H9 (cell line): Measurements from ENCODE around the gene P3H2. TPM values are rescaled to one million over a fixed set of nuclear protein-coding genes. Genes with fewer than 3 reads are reported as not detected.

Experiments
- DNase-seq: peaks from one replicate; pipeline ENCODE4 v3.0.0-alpha.2; 2017
- H2AFZ ChIP-seq: one replicate; pipeline ENCODE4 v1.6.1; 2013; ENCODE audit warnings: mild to moderate bottlenecking, low read length, control low read depth, moderate library complexity
- H2AK5ac ChIP-seq: 2 replicates; pipeline ENCODE4 v1.6.1; 2013; ENCODE audit warnings: low read length, control low read depth, mixed read lengths; ENCODE audit not compliant: insufficient read length
- H2BK120ac ChIP-seq: one replicate; pipeline ENCODE4 v1.6.1; 2013; ENCODE audit warnings: low read depth, mild to moderate bottlenecking, low read length, control low read depth, inconsistent platforms; ENCODE audit not compliant: poor library complexity, severe bottlenecking
- H2BK12ac ChIP-seq: 2 replicates; pipeline ENCODE4 v1.6.1; 2013; ENCODE audit warnings: low read length, control low read depth, mixed read lengths, low read depth; ENCODE audit not compliant: insufficient read length
- H2BK15ac ChIP-seq: 2 replicates; pipeline ENCODE4 v1.6.1; 2013; ENCODE audit warnings: low read depth, low read length, control low read depth
- H2BK20ac ChIP-seq: one replicate; pipeline ENCODE4 v1.6.1; 2013; ENCODE audit warnings: low read depth, mild to moderate bottlenecking, low read length, control low read depth, inconsistent platforms; ENCODE audit not compliant: poor library complexity, severe bottlenecking
- H2BK5ac ChIP-seq: 2 replicates; pipeline ENCODE4 v1.6.1; 2013; ENCODE audit warnings: low read length, control low read depth, mixed read lengths; ENCODE audit not compliant: insufficient read length
- H3K14ac ChIP-seq: 2 replicates; pipeline ENCODE4 v1.6.1; 2013; ENCODE audit warnings: low read length, control low read depth; ENCODE audit not compliant: insufficient read depth
- H3K18ac ChIP-seq: 2 replicates; pipeline ENCODE4 v1.6.1; 2013; ENCODE audit warnings: low read depth, mild to moderate bottlenecking, mixed read lengths, low read length, control low read depth; ENCODE audit not compliant: insufficient read length
- H3K23ac ChIP-seq: 2 replicates; pipeline ENCODE4 v1.6.1; 2013; ENCODE audit warnings: low read length, control low read depth, mixed read lengths, low read depth; ENCODE audit not compliant: insufficient read length
- H3K23me2 ChIP-seq: 2 replicates; pipeline ENCODE4 v1.6.1; 2013; ENCODE audit warnings: low read depth, mild to moderate bottlenecking, mixed read lengths, low read length, control low read depth; ENCODE audit not compliant: insufficient read length, poor library complexity, severe bottlenecking
- H3K27ac ChIP-seq: 2 replicates; pipeline ENCODE4 v1.5.1; 2013; ENCODE audit warnings: low read length, control low read depth, mixed read lengths, low read depth; ENCODE audit not compliant: insufficient read length
- H3K27me3 ChIP-seq: 2 replicates; pipeline ENCODE4 v1.6.1; 2013; ENCODE audit warnings: low read length, control low read depth, inconsistent platforms; ENCODE audit not compliant: insufficient read depth
- H3K4ac ChIP-seq: 2 replicates; pipeline ENCODE4 v1.6.1; 2013; ENCODE audit warnings: low read depth, mild to moderate bottlenecking, control low read depth, inconsistent platforms, low read length, moderate library complexity
- H3K4me1 ChIP-seq: 2 replicates; pipeline ENCODE4 v1.6.1; 2013; ENCODE audit warnings: low read length, control low read depth, inconsistent platforms; ENCODE audit not compliant: insufficient read depth
- H3K4me2 ChIP-seq: 2 replicates; pipeline ENCODE4 v1.6.1; 2013; ENCODE audit warnings: low read length, control low read depth, mixed read lengths; ENCODE audit not compliant: insufficient read length, insufficient read depth
- H3K56ac ChIP-seq: 2 replicates; pipeline ENCODE4 v1.6.1; 2013; ENCODE audit warnings: low read depth, mild to moderate bottlenecking, mixed read lengths, low read length, control low read depth; ENCODE audit not compliant: insufficient read length
- H3K79me1 ChIP-seq: 2 replicates; pipeline ENCODE4 v1.6.1; 2013; ENCODE audit warnings: low read depth, mild to moderate bottlenecking, moderate library complexity, low read length, control low read depth, inconsistent platforms; ENCODE audit not compliant: insufficient read depth, poor library complexity, severe bottlenecking
- H3K79me2 ChIP-seq: 2 replicates; pipeline ENCODE4 v1.6.1; 2013; ENCODE audit warnings: low read length, control low read depth, inconsistent platforms; ENCODE audit not compliant: insufficient read depth
- H3K9ac ChIP-seq: 2 replicates; pipeline ENCODE4 v1.6.1; 2013; ENCODE audit warnings: low read length, control low read depth, mixed read lengths; ENCODE audit not compliant: insufficient read length; ENCODE audit errors: extremely low read depth
- H3K9me3 ChIP-seq: one replicate; pipeline ENCODE4 v1.6.1; 2013; ENCODE audit warnings: low read depth, low read length, inconsistent platforms; ENCODE audit not compliant: control insufficient read depth
- H3T11ph ChIP-seq: one replicate; pipeline ENCODE4 v1.6.1; 2013; ENCODE audit warnings: mild to moderate bottlenecking, low read length, control low read depth, inconsistent platforms
- H4K20me1 ChIP-seq: one replicate; pipeline ENCODE4 v1.6.1; 2013; ENCODE audit not compliant: control insufficient read depth, insufficient read length, insufficient read depth
- H4K5ac ChIP-seq: 2 replicates; pipeline ENCODE4 v1.6.1; 2013; ENCODE audit warnings: low read depth, mild to moderate bottlenecking, mixed read lengths, low read length, control low read depth; ENCODE audit not compliant: insufficient read length
- H4K8ac ChIP-seq: replicated peaks from 2 replicates; pipeline ENCODE4 v1.6.1; 2013; ENCODE audit warnings: low read length, control low read depth, mixed read lengths, low read depth; ENCODE audit not compliant: insufficient read length
- H4K91ac ChIP-seq: 2 replicates; pipeline ENCODE4 v1.6.1; 2013; ENCODE audit warnings: low read depth, mild to moderate bottlenecking, moderate library complexity, mixed read lengths, low read length, control low read depth; ENCODE audit not compliant: insufficient read length
- H3K27ac Mint-ChIP-seq, 3 experiments: 2 replicates in 2 of 3; 3 replicates in 1 of 3; pipeline ENCODE4 v1.8.0; 2020 to 2021; ENCODE audit warnings: mixed read lengths in 3 of 3, mild to moderate bottlenecking in 1 of 3, moderate library complexity in 1 of 3
- H3K27me3 Mint-ChIP-seq: 2 replicates; pipeline ENCODE4 v1.8.0; 2021; ENCODE audit warnings: low read depth, mild to moderate bottlenecking, moderate library complexity, mixed read lengths
- H3K36me3 Mint-ChIP-seq, 3 experiments: 2 replicates in 2 of 3; 3 replicates in 1 of 3; pipeline ENCODE4 v1.8.0; 2020 to 2021; ENCODE audit warnings: low read depth in 3 of 3, mixed read lengths in 3 of 3; ENCODE audit not compliant: insufficient read depth in 1 of 3
- H3K4me1 Mint-ChIP-seq, 2 experiments: 2 replicates each; pipeline ENCODE4 v1.8.0; 2020; ENCODE audit warnings: mixed read lengths in 2 of 2
- H3K4me3 Mint-ChIP-seq, 2 experiments: 2 replicates in 1 of 2; 3 replicates in 1 of 2; pipeline ENCODE4 v1.8.0; 2020 to 2021; ENCODE audit warnings: mild to moderate bottlenecking in 2 of 2, mixed read lengths in 2 of 2, moderate library complexity in 1 of 2
- H3K9me3 Mint-ChIP-seq, 2 experiments: 2 replicates in 1 of 2; 3 replicates in 1 of 2; pipeline ENCODE4 v1.8.0; 2020; ENCODE audit warnings: mild to moderate bottlenecking in 2 of 2, mixed read lengths in 2 of 2, moderate library complexity in 1 of 2
- CTCF ChIP-seq: fragments of 200-600 bp; sonication (generic); conservative IDR thresholded peaks from 3 replicates; pipeline ENCODE4 v1.8.0; 2021; ENCODE audit warnings: antibody characterized with exemption, mild to moderate bottlenecking
- WGBS: extraction: QIAGEN DNeasy Blood & Tissue Kit; methylation state at CpG from one replicate; pipeline ENCODE4 v1.1.7; 2013; ENCODE audit warnings: missing lambda C conversion rate, low lambda C conversion rate, mixed read lengths; ENCODE audit not compliant: insufficient read length; ENCODE audit errors: extremely low coverage; 5-methylcytosine and 5-hydroxymethylcytosine counted together
- total RNA-seq: library from RNA; stranded (reverse); gene quantifications from 2 replicates; pipeline ENCODE4 v1.2.1, GENCODE V29; 2021

P3H2 gene
- total RNA-seq, 1 experiment from 2014 or later, result 41.5 TPM

DNA sequence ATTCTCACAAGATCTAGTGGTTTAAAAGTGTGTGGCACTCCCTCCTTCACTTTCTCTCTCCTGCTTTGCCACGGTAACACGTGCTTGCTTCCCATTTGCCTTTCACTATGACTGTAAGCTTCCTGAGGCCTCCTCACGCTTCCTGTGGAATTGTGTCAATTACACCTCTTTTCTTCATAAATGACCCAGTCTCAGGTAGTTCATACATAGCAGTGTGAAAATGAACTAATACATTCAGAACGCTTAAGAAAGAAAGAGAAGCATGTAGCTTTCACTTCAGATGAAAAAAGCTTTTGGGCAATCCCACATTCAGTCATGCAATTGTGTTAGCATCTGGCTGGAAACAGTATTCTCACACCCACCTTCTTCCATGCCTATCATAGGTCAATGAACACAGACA, 24.4 kb downstream of the P3H2 start:
- peaks cover 2% of the 10 kb centered on the region; the same call in 1 of the 2 replicates for H3K4me1 ChIP-seq
- H4K91ac ChIP-seq, result no peak overlapping the region
- no peak overlapping the region for H3K56ac ChIP-seq
- H3K27ac ChIP-seq, result no peak overlapping the region
- no peak overlapping the region; a peak in 2 of 7 replicates for H3K27ac Mint-ChIP-seq
- no peak overlapping the region for H2AK5ac ChIP-seq
- H3K79me1 ChIP-seq, result no peaks in the 10 kb centered on the region
- no peak overlapping the region for H4K8ac ChIP-seq
- no peaks in the 10 kb centered on the region for H3K79me2 ChIP-seq
- H2BK20ac ChIP-seq, result no peak overlapping the region
- no peak overlapping the region for H3K23ac ChIP-seq
- H3K9me3 Mint-ChIP-seq, result no peaks in the 10 kb centered on the region; a peak in 2 of 5 replicates
- H3K4me2 ChIP-seq, result no peak overlapping the region
- H2BK15ac ChIP-seq, result no peak overlapping the region
- no peak overlapping the region for H3K14ac ChIP-seq
- no CpG with 5 or more reads among the region's 4 CpGs for WGBS
- H2BK12ac ChIP-seq, result no peak overlapping the region
- H3K4me1 Mint-ChIP-seq, result peaks cover 35 to 48% of the 10 kb centered on the region in 2 experiments
- no peak overlapping the region for H3K4ac ChIP-seq
- peaks cover 1 to 19% (median 3%) of the 10 kb centered on the region in 3 experiments; a peak in 6 of 7 replicates for H3K36me3 Mint-ChIP-seq
- no peak overlapping the region for H2AFZ ChIP-seq
- H3K9me3 ChIP-seq, result no peaks in the 10 kb centered on the region
- no peaks in the 10 kb centered on the region for H3K23me2 ChIP-seq
- H4K20me1 ChIP-seq, result no peaks in the 10 kb centered on the region
- TF ChIP-seq CTCF, result no peak
- no peak overlapping the region for H2BK120ac ChIP-seq
- no peak overlapping the region for H3T11ph ChIP-seq
- no peak overlapping the region for H3K9ac ChIP-seq
- H3K18ac ChIP-seq, result no peak overlapping the region
- H3K27me3 ChIP-seq, result no peaks in the 10 kb centered on the region
- no peak overlapping the region for H2BK5ac ChIP-seq
- DNase-seq, result no peak
- H3K27me3 Mint-ChIP-seq, result no peaks in the 10 kb centered on the region
- no peak overlapping the region for H3K4me3 Mint-ChIP-seq
- H4K5ac ChIP-seq, result no peak overlapping the region
